ENCODE results near the gene CCDC159. TPM values are rescaled to one million over a fixed set of nuclear protein-coding genes. Genes with fewer than 3 reads are reported as not detected.
A peak's percentile ranks its signal among the peaks of the same experiment; 100 is the strongest.

CCDC159 gene
- polyA plus RNA-seq, 1 of the 3 experiments (the other 2 are of a cell fraction), result 25.2 TPM

DNA sequence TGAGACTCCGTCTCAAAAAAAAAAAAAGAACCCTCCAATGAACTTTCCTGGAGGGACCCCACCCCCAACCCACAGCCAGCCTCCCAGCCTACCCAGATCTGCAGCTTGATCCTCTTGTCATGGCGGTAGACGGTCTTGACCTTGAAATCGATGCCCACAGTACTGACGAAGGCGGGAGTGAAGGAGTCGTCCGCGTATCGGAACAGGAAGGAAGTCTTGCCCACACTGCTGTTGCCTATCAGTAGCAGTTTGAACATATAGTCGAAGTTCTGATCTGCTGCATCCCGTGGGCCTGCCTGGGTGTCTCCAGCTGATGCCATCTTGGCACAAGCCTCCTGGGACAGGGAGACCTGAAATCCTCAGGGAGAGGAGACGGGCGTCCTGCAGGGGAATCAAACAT, 9.2 kb upstream of the CCDC159 start:
- ChIA-PET CTCF (interaction anchor here (1.3 kb wide), 1 partner anchor 43 kb away, joined by 3 read pairs; no protein-coding TSS in a partner anchor), POLR2A (interaction anchor here (4.2 kb wide), 1 partner anchor 13 kb away, joined by 17 read pairs; no protein-coding TSS in a partner anchor)
- H3K4me1 ChIP-seq (ENCODE audit: control insufficient read depth in 1 of 2, insufficient read depth in 2 of 2, low read depth in 1 of 2, low read length in 1 of 2), result peaks cover 0 to 13% of the 10 kb centered on the region in 2 experiments; a peak in 1 of 4 replicates
- H3K4me3 ChIP-seq (ENCODE audit: low read depth in 2 of 2, low read length in 1 of 2), result no peak overlapping the region
- no peak overlapping the region for H3K4me2 ChIP-seq
- TF ChIP-seq RCOR1 (IDR thresholded peaks at IDR 0.05; ENCODE audit: low read length) (no peak), EP300 (IDR thresholded peaks at IDR 0.05; ENCODE audit: borderline replicate concordance in 1 of 2, low read depth in 1 of 2, low read length in 1 of 2) (no peak), FOSL2 (IDR thresholded peaks at IDR 0.05; ENCODE audit: borderline replicate concordance, low read depth) (no peak), SIN3A (IDR thresholded peaks at IDR 0.05; ENCODE audit: borderline replicate concordance, low read depth, low read length) (no peak)
- H3K9ac ChIP-seq, result no peak overlapping the region
- H3K9me2 ChIP-seq, result no peaks in the 10 kb centered on the region
- H3K27me3 ChIP-seq (ENCODE audit: insufficient read depth), result no peaks in the 10 kb centered on the region
- WGBS (ENCODE audit: low lambda C conversion rate), result 87% methylated on average over 13 of the region's 14 CpGs
- no peaks in the 10 kb centered on the region for H3K9me3 ChIP-seq
- H4K20me1 ChIP-seq (ENCODE audit: insufficient read depth), result no peaks in the 10 kb centered on the region
- peaks cover 3% of the 10 kb centered on the region for H3F3A ChIP-seq (replicated peaks; ENCODE audit: insufficient read depth)
- DNase-seq, result peak; percentile 4
- no peak overlapping the region for H3K27ac ChIP-seq (ENCODE audit: low read depth in 2 of 2, low read length in 1 of 2)
- peaks cover 13 to 14% of the 10 kb centered on the region in 2 experiments for H3K36me3 ChIP-seq (replicated peaks in 1 of 2; ENCODE audit: control insufficient read depth in 1 of 2, insufficient read depth in 2 of 2, low read length in 1 of 2)
- H2AFZ ChIP-seq (ENCODE audit: low read depth), result no peak overlapping the region
- no peaks in the 10 kb centered on the region for H3K79me2 ChIP-seq (ENCODE audit: insufficient read depth)

DNA sequence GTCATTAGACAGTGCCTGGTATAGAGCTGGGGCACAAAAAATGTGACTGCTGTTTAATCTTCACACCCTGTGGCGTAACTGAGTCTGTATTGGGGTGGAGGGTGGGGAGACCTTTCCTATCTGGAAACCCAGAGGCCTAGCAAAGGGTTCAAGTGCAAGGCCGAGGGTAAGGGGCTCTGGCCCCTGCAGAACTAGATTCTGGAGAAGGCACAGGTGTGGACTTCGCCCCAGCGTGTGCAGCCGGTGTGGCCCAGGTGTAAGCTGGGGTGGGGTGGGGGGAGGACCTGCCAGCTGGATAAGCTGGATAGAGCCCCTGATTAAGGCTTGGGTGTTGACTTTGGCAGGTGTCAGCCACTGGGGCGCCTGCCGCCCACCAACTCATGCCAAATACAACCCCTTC, 8.2 kb upstream of the CCDC159 start:
- H3K4me2 ChIP-seq, result peak overlapping the region; percentile 99
- no peaks in the 10 kb centered on the region for H3K9me3 ChIP-seq
- TF ChIP-seq, protein P1, sequence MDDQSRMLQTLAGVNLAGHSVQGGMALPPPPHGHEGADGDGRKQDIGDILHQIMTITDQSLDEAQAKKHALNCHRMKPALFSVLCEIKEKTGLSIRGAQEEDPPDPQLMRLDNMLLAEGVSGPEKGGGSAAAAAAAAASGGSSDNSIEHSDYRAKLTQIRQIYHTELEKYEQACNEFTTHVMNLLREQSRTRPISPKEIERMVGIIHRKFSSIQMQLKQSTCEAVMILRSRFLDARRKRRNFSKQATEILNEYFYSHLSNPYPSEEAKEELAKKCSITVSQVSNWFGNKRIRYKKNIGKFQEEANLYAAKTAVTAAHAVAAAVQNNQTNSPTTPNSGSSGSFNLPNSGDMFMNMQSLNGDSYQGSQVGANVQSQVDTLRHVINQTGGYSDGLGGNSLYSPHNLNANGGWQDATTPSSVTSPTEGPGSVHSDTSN (IDR thresholded peaks at IDR 0.05), result no peak
- TF ChIP-seq RXRA (IDR thresholded peaks at IDR 0.05; ENCODE audit: borderline replicate concordance, low read depth), result no peak
- no peak for TF ChIP-seq ELF1 (IDR thresholded peaks at IDR 0.05)
- TF ChIP-seq, protein P2, sequence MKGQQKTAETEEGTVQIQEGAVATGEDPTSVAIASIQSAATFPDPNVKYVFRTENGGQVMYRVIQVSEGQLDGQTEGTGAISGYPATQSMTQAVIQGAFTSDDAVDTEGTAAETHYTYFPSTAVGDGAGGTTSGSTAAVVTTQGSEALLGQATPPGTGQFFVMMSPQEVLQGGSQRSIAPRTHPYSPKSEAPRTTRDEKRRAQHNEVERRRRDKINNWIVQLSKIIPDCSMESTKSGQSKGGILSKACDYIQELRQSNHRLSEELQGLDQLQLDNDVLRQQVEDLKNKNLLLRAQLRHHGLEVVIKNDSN (IDR thresholded peaks at IDR 0.05; ENCODE audit: borderline replicate concordance, low read depth), result no peak
- CTCF ChIA-PET, result interaction anchor here (1.0 to 2.8 kb wide), 6 partner anchors 16 to 144 kb away, joined by 3 to 16 read pairs (median 4); partner anchors contain the start of genes ANGPTL8, EPOR and ODAD3
- no peaks in the 10 kb centered on the region for H3F3A ChIP-seq (replicated peaks; ENCODE audit: insufficient read depth)
- 92% methylated on average over 5 of the region's 7 CpGs for WGBS (ENCODE audit: low lambda C conversion rate)
- peak; percentile 19 for DNase-seq
- peaks cover 0 to 13% of the 10 kb centered on the region in 2 experiments; a peak in 1 of 4 replicates for H3K4me1 ChIP-seq (ENCODE audit: control insufficient read depth in 1 of 2, insufficient read depth in 2 of 2, low read depth in 1 of 2, low read length in 1 of 2)
- H3K9me2 ChIP-seq, result no peaks in the 10 kb centered on the region
- H3K27me3 ChIP-seq (ENCODE audit: insufficient read depth), result no peaks in the 10 kb centered on the region
- POLR2A ChIA-PET, result interaction anchor here (0.5 to 4.2 kb wide), 5 partner anchors 11 to 1444 kb away, joined by 3 to 17 read pairs (median 4); no protein-coding TSS in a partner anchor
- H3K79me2 ChIP-seq (ENCODE audit: insufficient read depth), result no peaks in the 10 kb centered on the region
- H2AFZ ChIP-seq (ENCODE audit: low read depth), result no peak overlapping the region
- peaks cover 14 to 17% of the 10 kb centered on the region in 2 experiments for H3K36me3 ChIP-seq (replicated peaks in 1 of 2; ENCODE audit: control insufficient read depth in 1 of 2, insufficient read depth in 2 of 2, low read length in 1 of 2)
- H3K27ac ChIP-seq (ENCODE audit: low read depth in 2 of 2, low read length in 1 of 2), result no peak overlapping the region
- H3K4me3 ChIP-seq (ENCODE audit: low read depth in 2 of 2, low read length in 1 of 2), result peak overlapping the region in 1 of 2 experiments; percentile 66; a peak in 2 of 4 replicates
- no peaks in the 10 kb centered on the region for H4K20me1 ChIP-seq (ENCODE audit: insufficient read depth)
- no peak overlapping the region for H3K9ac ChIP-seq
